Non-pigmented ciliary epithelial cell (primary cell): ENCODE measurements around the gene ICE2.

Source experiments
- DNase-seq: peaks from one replicate; pipeline ENCODE4 v3.0.0-alpha.2; 2010; ENCODE audit warnings: low read depth

Gene ICE2

DNA sequence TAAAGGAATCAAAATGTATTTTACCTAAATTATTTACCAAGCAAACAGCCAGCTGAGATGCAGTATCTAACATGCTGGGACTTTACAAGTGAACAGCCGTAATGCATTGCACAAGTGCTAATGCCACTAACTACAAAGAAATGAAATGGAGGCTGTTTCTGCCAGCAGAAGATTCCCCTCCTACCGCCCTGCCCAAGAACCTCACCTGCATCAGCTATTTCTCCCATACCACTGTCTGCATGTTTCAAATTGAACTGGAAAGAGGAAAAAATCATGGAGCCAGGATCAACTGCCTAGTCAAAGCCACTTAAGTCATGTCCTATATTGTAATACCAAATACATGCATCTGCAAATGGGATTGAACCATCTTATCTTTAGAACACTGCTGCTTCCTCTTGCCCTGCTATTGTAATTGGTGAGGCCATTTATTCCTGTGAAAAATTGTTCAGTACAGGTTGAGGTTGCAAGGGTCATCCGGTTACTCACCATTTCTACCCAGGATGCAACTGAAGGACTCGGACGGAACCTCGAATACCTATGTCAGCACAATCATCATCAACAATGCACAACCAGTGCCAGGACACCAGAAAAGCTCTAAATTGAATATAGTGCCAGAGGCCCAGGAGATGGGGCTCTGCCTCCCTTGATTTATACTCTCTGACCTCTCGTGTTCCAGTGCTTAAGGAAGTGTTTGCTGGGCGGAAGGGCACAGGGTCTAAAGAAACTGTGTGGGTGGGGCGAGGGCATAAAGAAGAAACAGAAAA, 108.7 kb downstream of the ICE2 start:
- DNase-seq: no peak

DNA sequence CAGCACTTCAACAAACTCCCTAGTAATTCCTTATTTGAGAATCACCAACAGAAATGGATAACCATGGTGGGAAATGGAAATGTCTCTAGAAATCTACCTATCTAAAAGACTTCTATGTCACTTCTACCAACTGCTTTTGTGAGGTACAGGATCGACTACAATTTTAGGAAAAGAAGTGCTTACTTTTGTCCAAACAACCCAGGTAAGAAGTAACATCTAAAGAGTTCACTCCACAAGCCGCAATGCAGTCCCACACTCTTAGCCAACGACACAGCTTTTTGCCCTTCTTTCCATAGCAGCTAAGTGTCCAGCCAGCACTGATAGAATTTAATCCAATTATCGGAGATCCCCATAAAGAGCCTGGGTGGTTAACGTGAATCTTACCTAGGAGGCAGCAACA, 109.2 kb downstream of the ICE2 start:
- no peak for DNase-seq
